Measurements from ENCODE around the gene CUX1. TPM values are rescaled to one million over a fixed set of nuclear protein-coding genes. Genes with fewer than 3 reads are reported as not detected.

The CUX1 gene
- total RNA-seq, 1 experiment from 2014 or later = 116 TPM

DNA sequence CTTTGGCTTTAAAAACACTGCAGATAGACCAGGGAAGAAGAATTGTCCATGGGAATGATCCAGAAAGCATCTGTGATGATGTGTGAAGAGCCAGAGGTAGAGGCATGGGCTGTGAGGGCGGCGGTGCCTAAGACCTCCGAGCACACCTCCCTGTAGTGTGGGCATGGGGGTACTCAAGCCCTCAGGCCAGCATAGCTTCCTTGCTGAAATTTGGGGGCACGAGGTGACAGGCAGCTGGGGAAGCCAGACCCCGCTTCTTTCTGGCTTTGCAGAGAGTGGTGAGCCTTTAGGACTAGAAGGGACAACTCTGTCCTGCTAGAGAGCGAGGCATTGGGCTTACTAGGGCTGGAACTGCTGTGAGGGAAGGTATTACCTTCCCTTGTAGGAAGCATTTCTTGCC, 281.6 kb downstream of the CUX1 start:
- POLR2A ChIA-PET = no interaction called here
- BruUV-seq (replicated peaks) = TSS peak; percentile 56
- intact Hi-C loops (cut with micrococcal nuclease; ENCODE audit: unreplicated experiment) = loop anchor here (1.0 to 5.0 kb wide), 4 partner anchors 37 to 282 kb away; partner anchors contain the start of gene CUX1
- peaks cover 88% of the 10 kb centered on the region for H3K36me3 Mint-ChIP-seq (ENCODE audit: insufficient read depth, unreplicated experiment)
- Histone ChIP-seq H3K36me3 (ENCODE audit: control insufficient read depth, insufficient read depth, low read length) (peaks cover 2% of the 10 kb centered on the region), H3K27me3 (replicated peaks; ENCODE audit: control insufficient read depth, insufficient read depth, low read length) (no peaks in the 10 kb centered on the region), H3K9me3 (no peaks in the 10 kb centered on the region), H3K4me1 (peaks cover 67% of the 10 kb centered on the region), H3K4me3 (ENCODE audit: low read depth, low read length) (no peak overlapping the region)
- DNase-seq = peak in 1 of 2 experiments; percentile 22
- no peak overlapping the region for H3K4me3 Mint-ChIP-seq (ENCODE audit: unreplicated experiment)
- CTCF ChIA-PET = interaction anchor here (0.7 kb wide), 1 partner anchor 242 kb away, joined by 3 read pairs; no protein-coding TSS in a partner anchor
- H3K27ac Mint-ChIP-seq (ENCODE audit: unreplicated experiment) = peak overlapping the region; percentile 99
- peaks cover 29% of the 10 kb centered on the region for H3K4me1 Mint-ChIP-seq (ENCODE audit: low read depth, unreplicated experiment)
- H3K9me3 Mint-ChIP-seq (ENCODE audit: unreplicated experiment) = no peaks in the 10 kb centered on the region
- H3K27me3 Mint-ChIP-seq (ENCODE audit: insufficient read depth, unreplicated experiment) = no peaks in the 10 kb centered on the region
- TF ChIP-seq, protein P1, sequence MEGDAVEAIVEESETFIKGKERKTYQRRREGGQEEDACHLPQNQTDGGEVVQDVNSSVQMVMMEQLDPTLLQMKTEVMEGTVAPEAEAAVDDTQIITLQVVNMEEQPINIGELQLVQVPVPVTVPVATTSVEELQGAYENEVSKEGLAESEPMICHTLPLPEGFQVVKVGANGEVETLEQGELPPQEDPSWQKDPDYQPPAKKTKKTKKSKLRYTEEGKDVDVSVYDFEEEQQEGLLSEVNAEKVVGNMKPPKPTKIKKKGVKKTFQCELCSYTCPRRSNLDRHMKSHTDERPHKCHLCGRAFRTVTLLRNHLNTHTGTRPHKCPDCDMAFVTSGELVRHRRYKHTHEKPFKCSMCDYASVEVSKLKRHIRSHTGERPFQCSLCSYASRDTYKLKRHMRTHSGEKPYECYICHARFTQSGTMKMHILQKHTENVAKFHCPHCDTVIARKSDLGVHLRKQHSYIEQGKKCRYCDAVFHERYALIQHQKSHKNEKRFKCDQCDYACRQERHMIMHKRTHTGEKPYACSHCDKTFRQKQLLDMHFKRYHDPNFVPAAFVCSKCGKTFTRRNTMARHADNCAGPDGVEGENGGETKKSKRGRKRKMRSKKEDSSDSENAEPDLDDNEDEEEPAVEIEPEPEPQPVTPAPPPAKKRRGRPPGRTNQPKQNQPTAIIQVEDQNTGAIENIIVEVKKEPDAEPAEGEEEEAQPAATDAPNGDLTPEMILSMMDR (IDR thresholded peaks at IDR 0.05; ENCODE audit: insufficient read depth in 1 of 2, low read depth in 1 of 2, low read length in 1 of 2, severe bottlenecking in 1 of 2, unreplicated experiment in 1 of 2) = no peak

DNA sequence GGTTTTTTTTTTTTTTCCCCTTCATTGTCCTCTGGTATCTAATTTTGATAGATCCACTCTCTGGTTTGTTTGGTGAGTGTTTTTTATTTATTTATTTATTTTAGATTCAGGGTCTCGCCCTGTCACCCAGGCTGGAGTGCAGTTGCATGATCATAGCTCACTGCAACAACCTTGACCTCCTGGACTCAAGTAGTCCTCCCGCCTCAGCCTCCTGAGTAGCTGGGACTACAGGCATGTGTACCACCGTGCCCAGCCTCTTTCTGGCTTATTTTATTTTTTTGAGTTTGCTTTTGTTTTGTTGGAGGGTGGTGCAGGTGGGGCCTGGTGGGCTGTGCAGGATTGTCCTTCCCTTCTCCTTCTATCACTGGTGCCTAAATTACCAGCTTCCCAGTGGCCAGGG, 282.0 kb downstream of the CUX1 start:
- Mint-ChIP-seq H3K4me3 (ENCODE audit: unreplicated experiment) (no peak overlapping the region), H3K27me3 (ENCODE audit: insufficient read depth, unreplicated experiment) (no peaks in the 10 kb centered on the region), H3K27ac (ENCODE audit: unreplicated experiment) (peak overlapping the region; percentile 99), H3K4me1 (ENCODE audit: low read depth, unreplicated experiment) (peaks cover 27% of the 10 kb centered on the region), H3K36me3 (ENCODE audit: insufficient read depth, unreplicated experiment) (peaks cover 91% of the 10 kb centered on the region), H3K9me3 (ENCODE audit: unreplicated experiment) (no peaks in the 10 kb centered on the region)
- H3K36me3 ChIP-seq (ENCODE audit: control insufficient read depth, insufficient read depth, low read length) = peaks cover 2% of the 10 kb centered on the region
- no TSS peak for BruUV-seq (replicated peaks)
- intact Hi-C loops (cut with micrococcal nuclease; ENCODE audit: unreplicated experiment) = loop anchor here (5.0 kb wide), 3 partner anchors 37 to 282 kb away; partner anchors contain the start of gene CUX1
- H3K4me1 ChIP-seq = peaks cover 62% of the 10 kb centered on the region
- TF ChIP-seq, protein P1 (IDR thresholded peaks at IDR 0.05; ENCODE audit: insufficient read depth in 1 of 2, low read depth in 1 of 2, low read length in 1 of 2, severe bottlenecking in 1 of 2, unreplicated experiment in 1 of 2) = no peak
- ChIA-PET CTCF (no interaction called here), POLR2A (no interaction called here)
- H3K9me3 ChIP-seq = no peaks in the 10 kb centered on the region
- no peak overlapping the region for H3K4me3 ChIP-seq (ENCODE audit: low read depth, low read length)
- DNase-seq = peak in 1 of 2 experiments; percentile 6
- no peaks in the 10 kb centered on the region for H3K27me3 ChIP-seq (replicated peaks; ENCODE audit: control insufficient read depth, insufficient read depth, low read length)

DNA sequence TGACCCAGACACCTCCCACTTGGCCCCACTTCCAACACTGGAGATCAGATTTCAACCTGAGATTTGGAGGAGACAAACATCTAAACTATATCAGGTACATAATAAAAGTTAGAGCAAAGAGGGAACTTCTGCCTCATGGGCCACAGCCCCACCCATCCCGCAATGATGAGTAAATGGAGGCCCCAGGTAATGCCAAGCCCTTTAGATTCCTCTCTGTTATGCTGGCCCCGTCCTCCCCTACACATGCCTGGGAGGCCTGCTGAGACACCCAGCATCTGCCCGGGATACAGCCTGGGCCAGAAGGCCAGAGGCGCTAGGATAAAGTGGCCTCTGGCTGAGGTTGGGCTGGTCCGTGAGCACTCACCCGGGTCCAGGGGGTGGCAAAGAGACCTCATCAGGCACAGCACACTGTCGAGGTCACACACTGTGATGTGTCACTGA, 283.7 kb downstream of the CUX1 start:
- CTCF ChIA-PET = no interaction called here
- intact Hi-C loops (cut with micrococcal nuclease; ENCODE audit: unreplicated experiment) = no loop called here
- Histone ChIP-seq H3K27me3 (replicated peaks; ENCODE audit: control insufficient read depth, insufficient read depth, low read length) (no peaks in the 10 kb centered on the region), H3K9me3 (no peaks in the 10 kb centered on the region), H3K36me3 (ENCODE audit: control insufficient read depth, insufficient read depth, low read length) (peaks cover 2% of the 10 kb centered on the region; the same call in 1 of the 2 replicates), H3K4me3 (ENCODE audit: low read depth, low read length) (no peak overlapping the region), H3K4me1 (peaks cover 47% of the 10 kb centered on the region)
- POLR2A ChIA-PET = no interaction called here
- H3K4me3 Mint-ChIP-seq (ENCODE audit: unreplicated experiment) = no peak overlapping the region
- H3K36me3 Mint-ChIP-seq (ENCODE audit: insufficient read depth, unreplicated experiment) = peaks cover 95% of the 10 kb centered on the region
- H3K4me1 Mint-ChIP-seq (ENCODE audit: low read depth, unreplicated experiment) = peaks cover 21% of the 10 kb centered on the region
- no peak for DNase-seq
- TF ChIP-seq, protein P1 (IDR thresholded peaks at IDR 0.05; ENCODE audit: insufficient read depth in 1 of 2, low read depth in 1 of 2, low read length in 1 of 2, severe bottlenecking in 1 of 2, unreplicated experiment in 1 of 2) = no peak
- H3K27me3 Mint-ChIP-seq (ENCODE audit: insufficient read depth, unreplicated experiment) = no peaks in the 10 kb centered on the region
- no peaks in the 10 kb centered on the region for H3K9me3 Mint-ChIP-seq (ENCODE audit: unreplicated experiment)
- no TSS peak for BruUV-seq (replicated peaks)
- H3K27ac Mint-ChIP-seq (ENCODE audit: unreplicated experiment) = peak overlapping the region; percentile 64

All from Caco-2 (cell line).